SK-N-SH (cell line): ENCODE measurements around the gene CCAR1. TPM values are rescaled to one million over a fixed set of nuclear protein-coding genes. Genes with fewer than 3 reads are reported as not detected.

Experiments used
- CTCF ChIA-PET: fragments of 300-600, 350-600 bp; formaldehyde crosslinking; extraction: SDS; loops from one replicate; lab custom pipeline; 2021; lab: Yijun Ruan, JAX
- POLR2A ChIA-PET: fragments of 350-600 bp; sonication (Branson Sonifier 250); formaldehyde crosslinking; extraction: SDS; loops from one replicate; lab custom pipeline; 2020; ENCODE audit warnings: antibody characterized with exemption, inconsistent platforms; lab: Yijun Ruan, JAX
- DNase-seq: peaks from one replicate; pipeline ENCODE4 v3.0.0; 2012
- H2AFZ ChIP-seq: fragments of 200-600 bp; sonication (generic); 2 replicates; pipeline ENCODE4 v1.8.1; 2016; ENCODE audit warnings: antibody characterized with exemption, mild to moderate bottlenecking, low read depth
- H3F3A ChIP-seq: fragments of 200-600 bp; sonication (generic); replicated peaks from 2 replicates; pipeline ENCODE3; 2016; ENCODE audit warnings: antibody characterized with exemption, mild to moderate bottlenecking; ENCODE audit not compliant: insufficient read depth
- H3K27ac ChIP-seq, 2 experiments: fragments of 200-500 bp in 1 of 2; fragments of 200-600 bp in 1 of 2; sonication (Bioruptor generic) in 1 of 2; sonication (generic), shearing (Covaris generic) in 1 of 2; 2 replicates each; pipeline versions ENCODE4 v1.5.1 to v1.6.1; 2014 to 2016; ENCODE audit warnings: low read depth in 2 of 2, inconsistent platforms in 1 of 2, low read length in 1 of 2, mild to moderate bottlenecking in 1 of 2, mixed read lengths in 1 of 2
- H3K27me3 ChIP-seq: fragments of 200-600 bp; sonication (generic), shearing (Covaris generic); 2 replicates; pipeline ENCODE4 v1.6.1; 2016; ENCODE audit warnings: mixed run types; ENCODE audit not compliant: insufficient read depth
- H3K36me3 ChIP-seq, 2 experiments: fragments of 200-500 bp in 1 of 2; fragments of 200-600 bp in 1 of 2; sonication (Bioruptor generic) in 1 of 2; sonication (generic) in 1 of 2; replicated peaks in 1 of 2; 2 replicates each; pipeline versions ENCODE3 to v1.5.1; 2014 to 2016; ENCODE audit warnings: low read length in 1 of 2, mild to moderate bottlenecking in 1 of 2; ENCODE audit not compliant: insufficient read depth in 2 of 2, control insufficient read depth in 1 of 2
- H3K4me1 ChIP-seq, 2 experiments: fragments of 200-500 bp in 1 of 2; fragments of 200-600 bp in 1 of 2; sonication (Bioruptor generic) in 1 of 2; sonication (generic), shearing (Covaris generic) in 1 of 2; 2 replicates each; pipeline versions ENCODE4 v1.5.1 to v1.6.1; 2014 to 2016; ENCODE audit warnings: low read depth in 1 of 2, low read length in 1 of 2, mixed run types in 1 of 2; ENCODE audit not compliant: insufficient read depth in 2 of 2, control insufficient read depth in 1 of 2
- H3K4me2 ChIP-seq: fragments of 200-600 bp; sonication (generic), shearing (Covaris generic); 2 replicates; pipeline ENCODE4 v1.6.1; 2017; ENCODE audit warnings: mixed run types
- H3K4me3 ChIP-seq, 2 experiments: fragments of 200-500 bp in 1 of 2; fragments of 200-600 bp in 1 of 2; sonication (Bioruptor generic) in 1 of 2; sonication (generic), shearing (Covaris generic) in 1 of 2; 2 replicates each; pipeline versions ENCODE4 v1.5.1 to v1.8.1; 2014 to 2016; ENCODE audit warnings: low read depth in 2 of 2, inconsistent platforms in 1 of 2, low read length in 1 of 2, mild to moderate bottlenecking in 1 of 2, mixed read lengths in 1 of 2, moderate library complexity in 1 of 2
- H3K79me2 ChIP-seq: fragments of 200-600 bp; sonication (generic); 2 replicates; pipeline ENCODE4 v1.8.1; 2017; ENCODE audit warnings: mild to moderate bottlenecking; ENCODE audit not compliant: insufficient read depth
- H3K9ac ChIP-seq: fragments of 200-600 bp; sonication (generic); 2 replicates; pipeline ENCODE4 v1.6.1; 2017; ENCODE audit warnings: mixed run types
- H3K9me2 ChIP-seq: fragments of 200-600 bp; sonication (generic); 2 replicates; pipeline ENCODE4 v1.6.1; 2017; ENCODE audit warnings: mixed run types
- H3K9me3 ChIP-seq: fragments of 200-600 bp; sonication (generic); 2 replicates; pipeline ENCODE4 v1.6.1; 2017; ENCODE audit warnings: mixed run types, mild to moderate bottlenecking, moderate library complexity
- H4K20me1 ChIP-seq: fragments of 200-600 bp; sonication (generic); 2 replicates; pipeline ENCODE4 v1.6.1; 2017; ENCODE audit warnings: mild to moderate bottlenecking, mixed run types; ENCODE audit not compliant: insufficient read depth
- FOSL2 ChIP-seq: IDR thresholded peaks from 2 replicates; pipeline ENCODE4 v1.4.0; 2012; ENCODE audit warnings: low read depth, mild to moderate bottlenecking, moderate library complexity, borderline replicate concordance
- GABPA ChIP-seq: IDR thresholded peaks from 2 replicates; pipeline ENCODE4 v1.4.0; 2012; ENCODE audit warnings: low read depth, mild to moderate bottlenecking
- NFIC ChIP-seq: IDR thresholded peaks from 2 replicates; pipeline ENCODE4 v1.4.0; 2012; ENCODE audit warnings: borderline replicate concordance
- POLR2AphosphoS5 ChIP-seq: IDR thresholded peaks from 2 replicates; pipeline ENCODE4 v1.6.1; 2012; ENCODE audit warnings: low read depth, low read length
- RAD21 ChIP-seq: IDR thresholded peaks from 2 replicates; pipeline ENCODE4 v1.6.1; 2012; ENCODE audit warnings: mild to moderate bottlenecking, low read length
- RCOR1 ChIP-seq: fragments of 150-350 bp; IDR thresholded peaks from 2 replicates; pipeline ENCODE4 v1.6.1; 2017; ENCODE audit warnings: antibody characterized with exemption, low read length
- RXRA ChIP-seq: IDR thresholded peaks from 2 replicates; pipeline ENCODE4 v1.4.0; 2012; ENCODE audit warnings: low read depth, mild to moderate bottlenecking, borderline replicate concordance
- SIN3A ChIP-seq: IDR thresholded peaks from 2 replicates; pipeline ENCODE4 v1.6.1; 2012; ENCODE audit warnings: low read depth, mild to moderate bottlenecking, low read length, moderate library complexity, borderline replicate concordance
- SMC3 ChIP-seq: IDR thresholded peaks from 2 replicates; pipeline ENCODE4 v1.6.1; 2012; ENCODE audit warnings: low read depth, low read length, improper control_type of control experiment
- TEAD4 ChIP-seq: IDR thresholded peaks from 2 replicates; pipeline ENCODE4 v1.4.0; 2012; ENCODE audit warnings: mild to moderate bottlenecking, borderline replicate concordance; ENCODE audit not compliant: insufficient read depth
- USF2 ChIP-seq: fragments of 150-350 bp; IDR thresholded peaks from 2 replicates; pipeline ENCODE4 v1.6.1; 2017; ENCODE audit warnings: antibody characterized with exemption, low read length, low read depth, borderline replicate concordance
- ZBTB33 ChIP-seq: IDR thresholded peaks from 2 replicates; pipeline ENCODE4 v1.4.0; 2012; ENCODE audit warnings: low read depth, borderline replicate concordance
- WGBS: methylation state at CpG from one replicate; pipeline ENCODE4 v1.1.6; 2017; ENCODE audit warnings: low lambda C conversion rate; 5-methylcytosine and 5-hydroxymethylcytosine counted together
- polyA plus RNA-seq, 3 experiments: library from polyadenylated mRNA; depleted of rRNA; stranded (reverse); fragments of >200 nt; gene quantifications; 2 replicates each; pipeline ENCODE4 v1.2.3, GENCODE V29; 2012
- TF ChIP-seq, protein P1 (sequence below): fragments of 200-600 bp; sonication (generic); IDR thresholded peaks from 2 replicates; pipeline ENCODE4 v1.6.1; 2017; ENCODE audit warnings: antibody characterized with exemption, mild to moderate bottlenecking, moderate library complexity

Gene CCAR1
- polyA plus RNA-seq, 1 of the 3 experiments (the other 2 are of a cell fraction) = 25.7 TPM

DNA sequence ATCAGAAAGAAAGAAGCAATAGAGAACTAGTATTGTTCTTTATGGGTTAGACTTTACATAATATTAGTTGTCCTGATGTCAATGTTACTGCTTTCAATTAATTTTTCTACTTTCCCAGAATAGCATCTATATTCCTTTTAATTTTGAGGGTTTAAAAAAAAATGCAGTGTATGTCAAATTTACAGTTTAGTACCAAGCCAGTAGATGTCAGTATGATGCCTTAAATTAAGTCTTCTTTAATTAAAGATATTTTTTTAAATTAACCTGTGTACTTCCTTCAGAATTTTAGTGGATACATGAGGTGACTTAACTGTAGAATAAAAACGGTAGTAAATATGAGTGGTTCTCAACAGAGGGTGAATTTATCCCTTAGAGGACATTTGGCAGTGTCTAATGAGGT, 71.1 kb downstream of the CCAR1 start:
- CTCF ChIA-PET = interaction anchor here (1.1 kb wide), 1 partner anchor 105 kb away, joined by 4 read pairs; no protein-coding TSS in a partner anchor
- peaks cover 24% of the 10 kb centered on the region for H3F3A ChIP-seq
- WGBS = 18% methylated on average over 1 of the region's 1 CpG
- no peak for DNase-seq
- H3K27ac ChIP-seq = no peak overlapping the region
- H3K27me3 ChIP-seq = no peaks in the 10 kb centered on the region
- H3K9me2 ChIP-seq = no peaks in the 10 kb centered on the region
- TF ChIP-seq SMC3 = 0 out of 2 replicates have a peak, but pooled peaks have one; percentile 10
- TF ChIP-seq, protein P1, sequence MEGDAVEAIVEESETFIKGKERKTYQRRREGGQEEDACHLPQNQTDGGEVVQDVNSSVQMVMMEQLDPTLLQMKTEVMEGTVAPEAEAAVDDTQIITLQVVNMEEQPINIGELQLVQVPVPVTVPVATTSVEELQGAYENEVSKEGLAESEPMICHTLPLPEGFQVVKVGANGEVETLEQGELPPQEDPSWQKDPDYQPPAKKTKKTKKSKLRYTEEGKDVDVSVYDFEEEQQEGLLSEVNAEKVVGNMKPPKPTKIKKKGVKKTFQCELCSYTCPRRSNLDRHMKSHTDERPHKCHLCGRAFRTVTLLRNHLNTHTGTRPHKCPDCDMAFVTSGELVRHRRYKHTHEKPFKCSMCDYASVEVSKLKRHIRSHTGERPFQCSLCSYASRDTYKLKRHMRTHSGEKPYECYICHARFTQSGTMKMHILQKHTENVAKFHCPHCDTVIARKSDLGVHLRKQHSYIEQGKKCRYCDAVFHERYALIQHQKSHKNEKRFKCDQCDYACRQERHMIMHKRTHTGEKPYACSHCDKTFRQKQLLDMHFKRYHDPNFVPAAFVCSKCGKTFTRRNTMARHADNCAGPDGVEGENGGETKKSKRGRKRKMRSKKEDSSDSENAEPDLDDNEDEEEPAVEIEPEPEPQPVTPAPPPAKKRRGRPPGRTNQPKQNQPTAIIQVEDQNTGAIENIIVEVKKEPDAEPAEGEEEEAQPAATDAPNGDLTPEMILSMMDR = peak; percentile 57
- TF ChIP-seq FOSL2 = no peak
- peak; percentile 41 for TF ChIP-seq RAD21
- H3K9me3 ChIP-seq = no peaks in the 10 kb centered on the region
- H4K20me1 ChIP-seq = no peaks in the 10 kb centered on the region
- H3K79me2 ChIP-seq = no peaks in the 10 kb centered on the region; the same call in 1 of the 2 replicates
- peaks cover 26 to 84% of the 10 kb centered on the region in 2 experiments for H3K36me3 ChIP-seq
- H2AFZ ChIP-seq = no peak overlapping the region
- no peak overlapping the region for H3K4me2 ChIP-seq
- no peaks in the 10 kb centered on the region for H3K4me1 ChIP-seq
- POLR2A ChIA-PET = no interaction called here
- H3K4me3 ChIP-seq = no peak overlapping the region
- H3K9ac ChIP-seq = no peak overlapping the region

- no peak overlapping the region for H3K9ac ChIP-seq
- no peak overlapping the region for H3K4me3 ChIP-seq
- H3K27me3 ChIP-seq = no peaks in the 10 kb centered on the region
- peaks cover 21% of the 10 kb centered on the region for H3F3A ChIP-seq
- TF ChIP-seq, protein P1 = no peak
- TF ChIP-seq ZBTB33 = no peak
- TF ChIP-seq FOSL2 = no peak
- no peak for TF ChIP-seq NFIC
- TF ChIP-seq GABPA = no peak
- TF ChIP-seq RCOR1 = no peak
- no peak for TF ChIP-seq SIN3A
- no peak for TF ChIP-seq RXRA
- TF ChIP-seq USF2 = no peak
- TF ChIP-seq SMC3 = no peak
- no peak for TF ChIP-seq POLR2AphosphoS5
- TF ChIP-seq TEAD4 = no peak
- H3K79me2 ChIP-seq = no peaks in the 10 kb centered on the region; the same call in 1 of the 2 replicates
- DNase-seq = no peak
- H3K36me3 ChIP-seq = peaks cover 8 to 57% of the 10 kb centered on the region in 2 experiments
- H3K4me1 ChIP-seq = no peaks in the 10 kb centered on the region
- H3K9me3 ChIP-seq = no peaks in the 10 kb centered on the region
- 99% methylated on average over 4 of the region's 4 CpGs for WGBS
- ChIA-PET CTCF (interaction anchor here (0.9 to 1.5 kb wide), 2 partner anchors 40 to 389 kb away, joined by 3 read pairs; partner anchors contain the start of gene RUFY2), POLR2A (interaction anchor here (0.8 kb wide), 1 partner anchor 80 kb away, joined by 3 read pairs; no protein-coding TSS in a partner anchor)
- H3K4me2 ChIP-seq = no peak overlapping the region
- H3K9me2 ChIP-seq = no peaks in the 10 kb centered on the region
- no peaks in the 10 kb centered on the region for H4K20me1 ChIP-seq
- no peak overlapping the region for H2AFZ ChIP-seq
- no peak overlapping the region for H3K27ac ChIP-seq
Observed at GRCh38 chr10:68795886-68796532, 75.0 kb downstream of the CCAR1 start.
